HG02884 (cell line): Measurements from ENCODE around the gene MAEA.
"Not testable (repeated sequence)": the region's sequence is repeated elsewhere in the genome, so short reads cannot be mapped to it uniquely, and the experiment has no call there.

Experiments
- ATAC-seq: cut with Tn5 transposase; IDR thresholded peaks from one replicate; pipeline ENCODE4 v1.9.1; 2021; ENCODE audit warnings: mild to moderate bottlenecking, moderate library complexity; ENCODE audit not compliant: unreplicated experiment

The MAEA gene

DNA sequence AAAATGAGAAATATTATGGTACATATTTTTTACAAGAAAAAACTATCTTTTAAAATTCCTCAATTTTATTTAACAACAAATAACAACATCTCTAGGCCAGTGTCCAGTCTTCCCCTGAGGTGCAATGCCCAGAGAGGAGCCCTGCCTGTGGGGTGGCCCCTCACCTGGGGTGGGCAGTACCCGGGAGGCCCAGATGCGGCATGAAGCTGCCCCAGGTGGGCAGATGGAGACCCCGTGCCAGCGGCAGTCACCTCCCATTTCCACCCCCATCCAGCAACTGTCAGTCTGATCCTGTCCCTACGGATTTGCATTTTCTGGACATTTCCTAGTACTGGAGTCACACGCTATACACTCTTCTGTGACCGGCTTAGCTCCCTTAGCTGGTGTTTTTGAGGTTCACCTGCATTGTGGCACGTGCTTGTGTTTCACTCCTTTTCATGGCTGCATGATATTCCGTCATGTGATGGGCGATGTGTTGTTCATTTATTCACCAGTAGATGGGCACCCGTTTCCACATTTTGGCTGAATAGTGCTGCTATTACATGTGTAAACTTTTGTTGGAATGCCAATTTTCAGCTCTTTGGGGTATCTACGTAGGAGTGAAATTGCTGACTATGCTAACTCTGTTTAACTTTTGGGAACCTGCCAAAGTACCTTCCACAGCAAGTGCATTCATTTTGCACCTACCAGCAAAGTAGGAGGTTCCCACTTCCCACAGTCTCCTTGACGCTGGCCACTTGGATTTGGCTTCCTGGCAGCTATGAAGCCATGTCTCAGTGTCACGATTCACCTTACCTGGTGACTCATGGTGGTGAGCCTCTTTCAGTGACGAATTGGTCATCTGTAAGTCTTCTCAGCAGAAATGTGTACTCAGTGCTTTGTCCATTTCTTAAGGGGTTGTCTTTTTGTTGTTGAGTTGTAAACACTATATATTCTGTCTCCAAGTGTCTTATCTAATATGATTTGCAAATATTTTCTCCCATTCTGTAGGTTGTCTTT is 11.7 kb upstream of the MAEA start:
- ATAC-seq, result no peak

DNA sequence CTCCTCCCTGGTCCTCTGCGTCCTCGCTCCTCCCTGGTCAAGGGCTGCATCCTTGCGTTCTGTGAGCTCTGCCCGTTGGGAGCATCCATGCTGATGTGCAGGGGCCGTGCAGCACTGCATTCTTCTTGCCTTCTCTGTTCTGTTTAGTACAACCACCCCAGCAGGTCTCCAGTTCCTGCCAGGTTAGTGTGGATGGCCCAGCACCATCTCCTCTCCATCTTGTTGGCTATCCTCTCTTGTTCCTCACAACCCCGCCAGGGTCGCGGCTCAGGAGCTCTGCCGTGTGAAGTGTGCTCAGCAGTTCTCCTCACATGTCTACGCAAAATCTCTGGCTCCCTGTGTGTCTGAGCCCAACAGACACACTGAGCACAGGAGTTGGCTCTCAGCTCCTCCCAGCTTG is 10.4 kb upstream of the MAEA start:
- ATAC-seq, result no peak

DNA sequence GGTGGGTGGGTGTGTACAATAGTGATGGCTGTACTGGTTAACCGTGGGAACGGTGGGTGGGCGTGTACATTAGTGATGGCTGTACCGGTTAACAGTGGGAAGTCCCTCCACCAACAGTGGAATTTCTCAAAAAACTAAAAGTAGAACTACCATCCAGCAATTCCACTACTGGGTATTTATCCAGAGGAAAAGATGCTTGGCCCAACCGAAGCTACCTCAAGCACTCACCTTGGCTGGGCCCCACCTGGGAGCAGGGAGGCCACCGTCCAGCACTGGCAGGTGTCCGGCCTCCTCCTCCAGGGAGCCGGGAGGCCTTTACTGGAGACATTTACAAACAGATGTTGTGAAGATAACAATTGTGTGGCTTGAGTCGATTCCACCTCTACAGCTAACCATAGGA is 6.0 kb upstream of the MAEA start:
- no peak for ATAC-seq

DNA sequence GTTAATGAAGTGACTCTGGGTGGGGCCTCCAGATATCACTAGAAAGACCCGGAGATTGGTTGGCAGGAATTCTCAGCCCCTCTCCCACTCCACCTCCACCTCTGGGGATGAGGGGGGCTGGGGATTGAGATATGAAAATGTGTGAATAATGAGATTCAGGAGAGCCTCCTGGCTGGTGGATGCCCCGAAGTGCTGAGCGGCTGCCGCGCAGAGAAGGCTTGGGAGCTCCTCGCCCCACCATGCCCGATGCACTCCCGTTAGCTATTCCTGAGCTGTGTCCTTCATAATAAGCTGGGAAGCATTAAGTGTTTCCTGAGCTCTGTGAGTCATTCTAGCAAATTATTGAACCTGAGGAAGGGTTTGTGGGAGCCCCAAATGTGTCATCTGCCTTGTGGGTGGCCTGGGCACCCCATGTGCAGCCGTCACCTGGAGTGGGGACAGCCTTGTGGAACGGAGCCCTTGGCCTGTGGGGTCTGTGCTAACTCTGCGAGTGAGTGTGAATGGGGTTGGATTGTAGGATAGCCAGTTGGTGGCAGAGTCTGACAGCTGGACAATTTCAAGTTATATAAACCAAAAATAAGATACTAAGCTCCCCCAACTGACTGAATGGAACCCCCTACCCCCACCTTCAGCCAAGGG is 4.4 kb upstream of the MAEA start:
- no peak for ATAC-seq

DNA sequence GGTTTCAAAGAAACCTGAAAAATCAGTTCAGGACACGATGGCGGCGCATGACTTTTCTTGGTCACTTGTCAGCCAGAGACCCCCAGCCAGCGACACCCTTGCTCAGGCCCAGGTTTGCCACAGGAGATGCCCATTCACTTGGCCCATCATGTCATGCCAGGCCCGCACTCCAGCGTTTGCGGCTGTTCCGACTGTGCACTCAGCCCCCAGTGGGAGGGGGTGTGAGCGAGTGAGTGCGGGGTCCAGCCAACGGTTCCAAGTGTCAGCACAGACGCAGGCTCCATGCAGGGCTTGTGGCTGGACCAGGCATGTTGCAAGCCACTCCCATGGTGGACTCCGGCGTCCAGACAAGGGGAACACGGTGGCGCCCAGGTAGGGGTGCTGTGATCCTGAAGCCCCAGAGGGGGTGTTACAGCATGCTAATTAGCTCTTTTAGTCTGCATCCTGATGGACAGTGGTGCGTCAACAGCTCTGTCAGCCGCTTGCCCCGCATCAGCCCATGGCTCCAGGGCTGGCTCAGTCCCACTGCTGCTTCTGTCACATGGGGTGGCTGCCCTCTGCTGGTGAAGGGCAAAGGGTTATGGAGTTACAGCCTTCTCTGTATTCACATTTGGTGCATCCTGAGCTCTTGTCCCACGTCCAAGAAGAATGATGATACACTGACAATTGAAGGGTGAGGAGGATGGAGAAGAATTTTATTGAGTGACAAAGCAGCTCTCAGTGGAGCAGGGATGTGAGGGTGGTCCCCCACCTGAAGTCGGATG is 3.7 kb upstream of the MAEA start:
- no peak for ATAC-seq

DNA sequence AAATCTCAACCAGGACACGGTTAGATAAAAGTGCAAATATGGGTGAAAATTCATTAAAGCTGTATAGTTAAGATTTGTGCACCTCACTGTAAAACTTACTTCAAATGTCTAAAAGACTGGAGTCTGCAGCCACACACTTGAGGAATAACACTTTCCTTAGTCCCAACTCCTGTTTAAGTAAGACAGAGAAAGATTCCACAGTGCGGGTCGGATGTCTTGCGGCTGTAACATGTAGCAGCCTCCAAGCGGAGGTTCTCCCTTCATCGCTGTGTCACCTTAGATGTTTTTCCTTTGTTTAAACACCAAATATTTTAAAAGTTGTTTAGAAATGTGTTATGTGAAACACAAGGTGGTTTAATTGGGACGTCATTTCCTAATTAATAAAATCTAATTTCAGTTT is 905 bp upstream of the MAEA start:
- ATAC-seq, result no peak

DNA sequence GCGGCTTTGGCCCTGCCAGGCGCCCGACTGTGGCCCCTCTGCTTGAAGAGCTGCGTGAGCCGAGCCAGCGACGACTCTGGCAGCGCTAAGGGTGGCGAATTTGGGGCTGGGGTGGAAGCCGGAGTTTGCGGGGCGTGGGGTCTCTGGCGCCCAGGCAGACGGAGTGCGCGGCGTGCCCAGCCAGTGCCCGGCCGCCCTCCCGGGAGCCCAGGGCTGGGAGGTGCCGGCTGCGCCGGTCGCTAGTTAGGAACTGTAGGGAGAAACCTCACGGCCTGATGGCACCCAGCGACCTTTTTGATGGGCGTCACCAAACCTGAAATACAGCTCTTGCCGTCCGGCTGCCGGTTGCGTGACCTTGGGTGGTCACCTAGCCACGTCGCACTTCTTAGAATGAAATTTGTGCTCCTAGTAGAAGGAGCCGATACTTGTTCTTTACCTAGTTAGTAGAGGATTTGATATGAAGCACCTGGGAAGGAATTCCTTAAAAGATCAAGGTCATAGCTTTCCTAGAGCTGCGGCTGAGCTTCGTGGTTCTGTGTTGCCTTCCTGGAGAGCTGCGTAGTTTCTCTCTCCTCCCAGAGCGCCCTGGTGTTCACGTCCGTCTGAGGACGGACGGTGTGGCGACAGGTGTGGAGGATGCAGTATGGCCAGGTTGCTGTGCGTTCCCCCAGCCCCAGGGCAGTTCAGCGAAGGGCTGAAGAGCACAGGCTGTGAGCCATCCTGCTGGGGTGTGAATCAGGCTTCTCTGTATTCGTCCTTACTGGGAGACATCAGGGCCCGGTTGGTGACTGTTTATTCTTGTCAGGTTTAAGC is 680 bp downstream of the MAEA start:
- no peak for ATAC-seq

DNA sequence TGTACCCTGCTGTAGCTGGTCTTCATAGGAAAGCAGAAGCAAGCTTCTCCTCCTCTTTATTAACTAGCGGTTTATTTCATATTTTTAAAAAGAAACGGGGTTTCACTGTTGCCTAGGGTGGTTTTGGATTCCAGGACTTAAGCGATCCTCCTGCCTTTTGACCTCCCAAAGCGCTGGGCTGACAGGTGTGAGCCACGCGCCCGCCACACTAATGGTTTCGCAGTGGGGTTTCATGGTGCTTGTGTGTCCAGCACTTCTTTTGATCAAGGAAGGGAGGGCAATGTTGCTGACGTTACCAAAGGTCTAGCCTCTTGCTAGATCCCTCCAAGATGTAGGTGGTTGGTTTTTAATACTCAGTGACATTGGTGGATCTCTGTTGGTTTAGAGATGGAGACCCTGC is 1.4 kb downstream of the MAEA start:
- ATAC-seq, result no peak

DNA sequence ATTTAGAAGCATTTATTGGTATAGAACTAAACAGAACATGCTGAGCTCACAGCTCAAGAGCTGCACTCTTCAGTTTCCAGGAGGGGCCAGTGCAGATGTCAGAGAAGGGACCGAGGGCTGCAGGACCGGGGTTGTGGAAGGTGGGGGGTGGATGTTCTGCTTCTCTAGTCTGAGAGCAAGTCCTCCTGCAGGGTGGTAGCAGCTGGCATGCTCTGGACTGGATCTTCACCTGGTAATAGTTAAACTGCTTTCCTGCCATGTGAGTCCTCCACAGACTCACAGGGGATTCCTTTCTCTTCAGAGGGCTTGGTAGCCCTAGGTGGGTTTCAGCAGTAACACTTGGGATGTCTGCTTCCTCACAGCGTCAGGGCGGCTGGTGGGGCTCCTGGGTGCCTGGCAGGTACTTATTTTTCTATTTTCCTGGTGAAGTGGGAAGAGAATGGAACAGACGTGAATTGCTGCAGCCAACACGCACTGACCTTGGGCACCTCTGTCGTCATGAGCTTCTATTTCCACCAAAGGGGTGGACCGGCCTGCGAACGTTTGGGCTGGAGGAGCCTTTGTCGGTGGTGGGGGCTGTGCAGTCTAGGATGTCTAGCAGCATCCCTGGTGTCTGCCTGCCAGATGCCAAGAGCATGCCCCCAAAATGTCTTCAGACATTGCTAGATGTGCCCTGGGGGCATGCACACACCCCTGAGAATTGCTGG is 2.5 kb downstream of the MAEA start:
- no peak for ATAC-seq

DNA sequence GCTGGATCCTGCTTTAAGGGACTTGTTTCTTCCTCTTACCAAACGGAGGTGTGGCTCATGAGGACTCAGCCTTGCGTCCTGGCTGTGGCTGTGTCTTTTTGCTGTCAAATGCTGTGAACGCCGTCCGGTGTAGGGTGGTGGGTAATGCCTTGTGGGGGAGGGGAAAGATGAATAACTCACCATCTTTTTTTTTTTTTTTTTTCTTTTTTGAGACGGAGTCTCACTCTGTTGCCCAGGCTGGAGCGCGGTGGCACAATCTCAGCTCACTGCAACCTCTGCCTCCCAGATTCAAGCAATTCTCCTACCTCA is 3.0 kb downstream of the MAEA start:
- ATAC-seq, result not testable (repeated sequence)

DNA sequence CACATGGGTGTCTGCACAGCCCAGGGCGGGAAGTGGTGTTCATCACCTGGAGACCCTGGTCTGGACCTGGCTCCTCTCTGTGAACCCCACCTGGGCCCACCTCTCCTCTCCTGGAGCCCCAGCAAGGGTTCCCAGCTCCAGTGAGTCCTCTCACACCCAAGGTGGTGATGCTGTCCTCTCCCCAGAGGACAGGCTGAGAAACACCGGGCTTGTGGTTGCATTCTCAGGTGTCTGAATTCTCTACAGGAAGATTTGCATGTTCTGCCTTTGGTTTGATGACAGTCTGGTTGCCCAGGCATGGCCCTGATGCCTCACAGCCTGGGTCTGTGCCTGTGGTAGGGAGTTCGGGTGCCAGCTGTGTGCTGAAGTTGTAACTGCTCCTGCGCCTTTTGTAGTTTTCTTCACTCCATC is 3.8 kb downstream of the MAEA start:
- no peak for ATAC-seq

DNA sequence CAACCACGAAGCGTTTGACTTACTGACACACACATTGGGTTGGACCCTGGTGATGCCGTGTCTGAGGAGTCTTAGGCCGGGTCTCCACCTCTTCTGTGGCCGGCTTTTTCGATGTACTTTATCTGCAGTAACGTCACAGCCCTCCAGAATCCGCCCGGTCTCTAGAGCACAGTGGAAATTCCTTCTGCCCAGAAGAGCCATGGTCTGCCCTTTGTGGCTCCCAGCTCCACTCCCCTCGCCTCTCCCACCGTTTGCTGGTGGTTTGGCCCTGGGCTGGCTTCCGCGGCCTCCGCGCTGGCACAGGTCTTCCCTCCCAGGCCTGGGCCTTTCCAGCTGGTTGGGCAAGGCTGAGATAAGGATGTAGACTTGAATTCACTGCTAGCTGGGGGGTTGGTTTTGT is 4.3 kb downstream of the MAEA start:
- no peak for ATAC-seq

DNA sequence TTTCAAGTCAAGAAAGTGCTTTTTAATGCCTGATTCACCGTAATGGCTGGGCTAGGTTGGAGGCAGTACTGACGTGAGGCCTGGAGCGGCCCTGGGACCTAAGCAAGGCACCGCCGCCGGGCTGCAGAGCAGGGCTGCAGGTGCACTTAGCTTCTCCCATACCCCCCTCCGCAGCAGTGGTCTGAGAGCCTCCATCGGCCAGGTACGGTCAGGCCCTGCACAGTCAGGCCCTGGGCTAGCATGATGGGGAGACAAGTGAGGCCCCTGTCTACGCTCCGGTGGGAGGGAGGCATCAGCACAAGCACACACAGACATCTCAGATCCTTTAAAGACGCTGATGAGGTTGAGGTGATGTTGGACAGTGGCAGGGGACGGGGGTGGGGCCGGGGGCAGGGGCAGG is 4.7 kb downstream of the MAEA start:
- ATAC-seq, result no peak

DNA sequence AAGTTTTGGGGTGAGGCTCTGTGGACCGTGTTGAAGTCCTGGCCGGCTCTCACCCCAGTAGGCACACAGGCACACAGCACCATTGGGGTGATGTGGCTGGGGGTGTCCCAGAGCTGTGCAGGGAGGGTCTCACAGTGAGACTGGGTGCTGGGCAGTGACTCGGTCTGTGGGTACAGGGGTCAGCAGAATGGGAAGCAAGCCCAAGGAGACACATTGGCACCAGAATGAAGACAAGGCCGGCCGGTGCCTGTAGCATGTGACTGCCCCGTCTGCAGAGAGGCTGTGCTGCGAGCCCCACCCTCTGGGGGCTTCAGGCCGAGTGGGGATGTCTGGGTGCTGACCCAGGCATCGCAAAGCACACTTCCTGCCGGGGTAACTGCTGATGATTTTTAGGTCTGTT is 5.2 kb downstream of the MAEA start:
- ATAC-seq, result no peak

DNA sequence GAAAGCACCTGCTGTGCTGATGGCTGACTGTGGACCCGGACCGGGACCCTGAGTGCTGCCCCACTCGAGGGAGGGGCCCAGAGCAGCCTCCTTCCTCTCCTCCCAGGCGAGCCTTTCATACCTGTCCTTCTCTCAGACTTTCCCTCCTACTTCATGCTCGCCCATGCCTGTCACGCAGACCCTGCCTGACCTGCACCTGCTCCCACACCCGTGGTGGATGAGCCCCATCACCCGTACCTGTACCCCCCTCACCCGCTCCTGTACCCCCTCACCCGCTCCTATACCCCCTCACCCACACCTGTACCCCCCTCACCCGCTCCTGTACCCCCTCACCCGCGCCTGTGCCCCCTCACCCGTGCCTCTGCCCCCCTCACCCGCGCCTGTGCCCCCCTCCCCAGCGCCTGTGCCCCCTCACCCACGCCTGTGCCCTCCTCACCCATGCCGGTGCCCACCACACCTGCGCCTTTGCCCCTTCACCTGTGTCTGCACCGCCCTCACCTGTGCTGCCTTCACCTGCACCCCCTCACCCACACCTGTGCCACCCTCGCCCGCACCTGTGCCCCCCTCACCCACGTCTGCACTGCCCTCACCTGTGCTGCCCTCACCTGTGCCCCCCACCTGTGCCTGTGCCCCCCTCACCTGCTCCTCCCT is 5.8 kb downstream of the MAEA start:
- no peak for ATAC-seq

DNA sequence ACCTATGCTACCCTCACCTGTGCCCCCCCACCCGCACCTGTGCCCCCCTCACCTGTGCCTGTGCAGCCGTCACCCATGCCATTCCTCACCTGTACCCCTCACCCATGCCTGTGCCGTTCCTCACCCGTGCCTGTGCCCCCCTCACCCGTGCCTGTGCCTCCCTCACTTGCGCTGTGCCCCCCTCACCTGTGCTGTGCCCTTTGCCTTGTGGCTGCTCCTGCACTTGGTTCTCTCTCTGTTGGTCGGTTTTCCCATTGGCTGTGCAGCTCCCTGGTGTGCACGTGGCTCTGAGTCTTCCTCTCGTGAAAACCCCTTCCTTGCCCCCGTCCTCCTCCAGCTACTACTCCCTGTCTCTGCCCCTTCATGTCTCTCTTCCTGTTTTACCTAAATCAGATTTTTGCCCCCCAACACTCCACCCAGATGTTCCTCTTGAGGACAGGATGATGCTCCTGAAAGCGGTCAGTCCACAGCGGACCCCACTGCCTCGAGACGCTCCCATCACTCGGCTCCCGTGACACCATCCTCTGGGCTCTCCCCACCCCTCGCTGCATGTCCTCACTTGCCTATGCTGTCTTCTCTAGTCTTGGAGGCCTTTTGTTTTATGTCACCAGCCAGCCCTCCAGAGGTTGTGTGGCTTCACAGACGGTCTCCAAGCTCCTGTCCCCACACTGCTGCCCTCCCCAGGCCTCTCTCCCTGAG is 6.8 kb downstream of the MAEA start:
- no peak for ATAC-seq

DNA sequence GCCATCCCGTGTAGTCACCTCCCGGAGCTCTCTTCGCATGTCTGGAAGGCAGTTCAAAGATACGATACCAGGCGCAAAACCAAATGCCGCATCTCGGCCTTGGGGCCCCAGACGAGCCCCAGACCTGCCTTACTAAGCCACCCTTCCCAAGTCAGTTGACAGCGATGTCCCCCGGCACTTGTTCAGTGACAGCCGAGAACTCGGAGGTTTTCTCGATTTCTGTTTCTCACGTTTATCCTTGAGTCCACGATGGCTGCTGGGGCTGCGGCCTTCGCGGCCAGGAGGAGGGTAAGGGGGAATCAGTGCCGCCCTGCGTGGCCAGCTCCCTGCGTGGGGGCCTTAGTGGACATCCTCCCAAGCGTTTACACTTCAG is 7.3 kb downstream of the MAEA start:
- no peak for ATAC-seq

DNA sequence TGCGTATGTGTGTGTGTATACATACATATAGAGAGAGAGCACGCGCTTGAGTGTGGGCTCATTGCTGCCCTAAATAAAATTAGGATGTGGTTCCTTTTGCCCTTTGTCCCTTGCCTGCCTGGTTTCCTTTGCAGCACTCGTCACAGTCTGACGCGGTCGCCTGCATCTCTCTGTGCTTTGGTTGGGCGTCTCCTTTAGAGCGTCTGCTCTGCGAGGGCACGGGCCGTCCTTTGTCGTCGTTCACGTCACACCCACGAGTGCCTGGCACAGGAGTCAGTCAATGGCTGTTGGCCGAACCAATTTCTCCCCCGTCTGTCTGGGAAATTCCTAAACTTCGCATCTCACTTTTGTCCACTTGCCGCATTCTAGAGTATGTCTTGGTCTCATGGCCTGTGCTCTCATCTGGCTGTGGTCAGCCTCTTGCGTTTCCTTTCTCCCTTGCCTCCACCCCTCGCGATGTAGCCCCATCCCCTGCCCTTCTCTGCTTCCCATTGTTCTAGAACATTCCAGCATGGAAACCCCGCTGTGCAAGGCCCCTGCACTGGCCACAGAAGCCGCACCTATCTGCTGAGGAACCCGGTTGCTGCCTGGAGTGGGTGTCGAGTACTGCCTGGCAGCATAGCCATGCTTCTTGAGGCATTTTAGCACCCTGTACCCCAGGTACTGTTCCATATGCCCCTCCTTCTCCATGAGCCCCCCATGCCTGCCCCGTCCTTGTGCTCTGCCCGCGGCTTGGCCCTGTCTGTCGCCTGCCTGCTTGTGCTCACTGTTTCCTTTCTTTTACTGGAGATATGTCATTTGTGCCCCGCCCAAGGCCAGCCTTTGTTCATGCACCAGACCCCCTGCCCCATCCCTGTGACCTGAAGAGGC is 8.0 kb downstream of the MAEA start:
- ATAC-seq, result no peak
